BLaER1 treated with 17β-estradiol and CSF1 and Interleukin-3, amounts not matched to agents 10 nM and 100 nM (cell line): ENCODE results near the gene SELENOW.
A peak's percentile ranks its signal among the peaks of the same experiment; 100 is the strongest.
"Not testable (repeated sequence)": the region's sequence is repeated elsewhere in the genome, so short reads cannot be mapped to it uniquely, and the experiment has no call there.

Source experiments
- H3K27ac ChIP-seq, 11 experiments: shearing (Covaris generic); formaldehyde crosslinking; 2 replicates each; pipeline ENCODE4 v1.8.1; 2022
- H3K27me3 ChIP-seq, 11 experiments: shearing (Covaris generic); formaldehyde crosslinking; 2 replicates each; pipeline ENCODE4 v1.8.1; 2022
- H3K36me3 ChIP-seq, 11 experiments: shearing (Covaris generic); formaldehyde crosslinking; 2 replicates each; pipeline ENCODE4 v1.8.1; 2022
- H3K4me1 ChIP-seq, 10 experiments: shearing (Covaris generic); formaldehyde crosslinking; 2 replicates each; pipeline ENCODE4 v1.8.1; 2022
- H3K4me2 ChIP-seq, 11 experiments: shearing (Covaris generic); formaldehyde crosslinking; 2 replicates each; pipeline ENCODE4 v1.8.1; 2022
- H3K4me3 ChIP-seq, 10 experiments: shearing (Covaris generic); formaldehyde crosslinking; 2 replicates each; pipeline ENCODE4 v1.8.1; 2022
- H3K9ac ChIP-seq, 11 experiments: shearing (Covaris generic); formaldehyde crosslinking; 2 replicates each; pipeline ENCODE4 v1.8.1; 2022
- H3K9me3 ChIP-seq, 11 experiments: shearing (Covaris generic); formaldehyde crosslinking; replicated peaks in 1 of 11; 2 replicates each; pipeline ENCODE4 v1.8.1; 2022
- H4K20me1 ChIP-seq, 11 experiments: shearing (Covaris generic); formaldehyde crosslinking; 2 replicates each; pipeline ENCODE4 v1.8.1; 2022
- Cebpa-rat ChIP-seq, 11 experiments: shearing (Covaris generic); IDR thresholded peaks; 2 replicates each; pipeline ENCODE4 v1.8.1; 2022

SELENOW gene

DNA sequence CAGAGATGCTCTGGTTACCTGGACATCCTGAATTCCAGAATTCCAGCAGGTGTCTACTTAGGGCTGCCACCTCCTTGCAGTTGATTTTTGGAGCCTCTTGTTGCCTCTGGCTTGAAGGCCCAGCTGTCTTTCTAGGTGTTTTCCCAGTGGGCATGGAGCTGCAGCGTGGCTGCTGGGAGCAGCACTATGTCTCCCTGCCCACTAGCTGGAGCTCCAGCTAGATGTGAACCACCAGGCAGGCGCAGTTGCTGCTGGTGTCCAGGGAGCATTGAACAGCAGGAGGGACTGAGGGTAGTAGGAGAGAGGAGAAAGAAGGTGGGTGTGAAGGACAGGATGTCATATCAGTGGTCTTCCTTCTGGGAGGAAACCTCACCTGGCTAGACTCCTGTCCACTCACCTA lies 9.9 kb upstream of the SELENOW start:
- Histone ChIP-seq H3K4me1 (peaks cover 0 to 16% (median 8%) of the 10 kb centered on the region in 10 experiments; a peak in 11 of 20 replicates), H3K36me3 (no peaks in the 10 kb centered on the region), H4K20me1 (peaks cover 0 to 20% (median 0%) of the 10 kb centered on the region in 11 experiments; a peak in 7 of 22 replicates), H3K4me2 (no peak overlapping the region), H3K27ac (no peak overlapping the region), H3K9ac (no peak overlapping the region), H3K27me3 (no peaks in the 10 kb centered on the region), H3K4me3 (no peak overlapping the region), H3K9me3 (no peaks in the 10 kb centered on the region)
- no peak for TF ChIP-seq Cebpa-rat (IDR thresholded peaks at IDR 0.05)

DNA sequence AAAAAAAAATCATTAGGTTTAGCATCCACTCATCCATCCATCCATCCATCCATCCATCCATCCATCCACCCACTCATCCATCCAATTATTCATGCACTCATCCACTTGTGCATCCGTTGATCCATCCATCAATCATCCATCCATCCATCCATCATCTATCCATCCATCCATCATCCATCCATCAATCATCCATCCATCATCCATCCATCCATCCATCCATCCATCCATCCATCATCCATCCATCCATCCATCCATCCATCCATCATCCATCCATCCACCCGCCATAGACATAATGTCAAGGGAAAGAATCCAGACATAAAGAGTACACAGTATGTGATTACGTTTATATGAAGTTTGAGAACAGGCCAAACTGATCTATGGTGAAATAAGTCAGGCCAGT lies 9.0 kb upstream of the SELENOW start:
- Histone ChIP-seq H3K4me1 (peaks cover 0 to 15% (median 8%) of the 10 kb centered on the region in 10 experiments; a peak in 11 of 20 replicates), H4K20me1 (peaks cover 0 to 20% (median 0%) of the 10 kb centered on the region in 11 experiments; a peak in 7 of 22 replicates), H3K4me3 (no peak overlapping the region), H3K36me3 (no peaks in the 10 kb centered on the region), H3K27me3 (no peaks in the 10 kb centered on the region), H3K9ac (no peak overlapping the region), H3K9me3 (no peaks in the 10 kb centered on the region), H3K27ac (no peak overlapping the region), H3K4me2 (no peak overlapping the region)
- TF ChIP-seq Cebpa-rat (IDR thresholded peaks at IDR 0.05) = no peak

DNA sequence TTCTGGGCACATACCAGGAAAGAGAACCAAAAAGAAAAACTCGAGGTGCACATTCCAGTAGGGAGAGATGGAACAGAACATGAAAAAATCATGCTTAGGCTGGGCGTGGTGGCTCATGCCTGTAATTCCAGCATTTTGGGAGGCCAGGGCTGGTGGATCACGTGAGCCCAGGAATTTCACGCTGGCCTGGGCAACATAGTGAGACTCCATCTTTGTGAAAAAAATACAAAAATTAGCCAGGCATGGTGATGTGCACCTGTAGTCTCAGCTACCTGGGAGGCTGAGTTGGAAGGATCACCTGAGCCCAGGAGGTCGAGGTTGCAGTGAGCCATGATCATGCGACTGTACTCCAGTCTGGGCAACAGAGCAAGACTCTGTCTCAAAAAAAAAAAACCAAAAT lies 7.2 kb upstream of the SELENOW start:
- H3K4me3 ChIP-seq, H3K27ac ChIP-seq, H3K4me1 ChIP-seq, H3K9me3 ChIP-seq, H3K4me2 ChIP-seq, H3K36me3 ChIP-seq, H3K27me3 ChIP-seq, H4K20me1 ChIP-seq, H3K9ac ChIP-seq: not testable (repeated sequence)

DNA sequence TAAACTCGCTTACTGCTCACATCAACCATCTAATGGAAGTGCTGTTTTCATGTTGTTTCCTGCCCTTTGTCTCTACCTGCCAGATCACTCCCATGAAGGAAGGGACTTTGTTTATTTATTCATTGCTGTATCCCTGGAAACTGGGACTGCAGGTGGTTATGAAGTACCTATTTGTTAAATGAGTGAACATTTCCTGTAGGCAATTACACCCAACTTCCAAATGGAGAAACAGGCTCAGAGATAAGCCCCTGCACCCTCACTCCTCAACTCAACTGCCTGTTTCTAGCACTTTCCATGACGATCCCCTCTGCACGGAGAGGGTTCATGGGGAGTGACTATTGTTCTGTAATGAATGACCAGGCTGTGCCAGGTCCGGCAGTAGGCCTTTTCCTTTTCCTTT lies 1.9 kb upstream of the SELENOW start:
- no peak for TF ChIP-seq Cebpa-rat (IDR thresholded peaks at IDR 0.05)
- H3K9me3 ChIP-seq = no peaks in the 10 kb centered on the region
- H3K27me3 ChIP-seq = no peaks in the 10 kb centered on the region
- peaks cover 15 to 27% (median 21%) of the 10 kb centered on the region in 10 experiments for H3K4me1 ChIP-seq
- H3K4me2 ChIP-seq = no peak overlapping the region
- H3K9ac ChIP-seq = no peak overlapping the region
- H3K27ac ChIP-seq = no peak overlapping the region
- H3K36me3 ChIP-seq = peaks cover 3 to 14% (median 11%) of the 10 kb centered on the region in 11 experiments; a peak in 20 of 22 replicates
- H3K4me3 ChIP-seq = no peak overlapping the region
- H4K20me1 ChIP-seq = peaks cover 0 to 23% (median 4%) of the 10 kb centered on the region in 11 experiments; a peak in 9 of 22 replicates

- not testable (repeated sequence) for H3K9me3 ChIP-seq, H3K27me3 ChIP-seq
- Histone ChIP-seq H3K4me1 (peaks cover 15 to 27% (median 21%) of the 10 kb centered on the region in 10 experiments), H3K4me3 (peak overlapping the region; percentile 80 to 96 (median 90)), H3K4me2 (peak overlapping the region; percentile 84 to 97 (median 92)), H3K9ac (peak overlapping the region; percentile 90 to 99 (median 96); a peak in 20 of 22 replicates), H3K27ac (peak overlapping the region in 10 of 11 experiments; percentile 92 to 99 (median 98); a peak in 13 of 22 replicates), H3K36me3 (peaks cover 11 to 23% (median 19%) of the 10 kb centered on the region in 11 experiments; a peak in 21 of 22 replicates), H4K20me1 (peaks cover 0 to 32% (median 5%) of the 10 kb centered on the region in 11 experiments; a peak in 9 of 22 replicates)
Measured at GRCh38 chr19:47777245-47778048, 1.1 kb upstream of the SELENOW start.

GRCh38 chr19:47778954-47779351 lies 450 bp downstream of the SELENOW start:
- no peak for TF ChIP-seq Cebpa-rat (IDR thresholded peaks at IDR 0.05)
- no peaks in the 10 kb centered on the region for H3K9me3 ChIP-seq
- peaks cover 20 to 38% (median 34%) of the 10 kb centered on the region in 11 experiments; a peak in 21 of 22 replicates for H3K36me3 ChIP-seq
- peak overlapping the region; percentile 84 to 97 (median 92) for H3K4me2 ChIP-seq
- H3K4me3 ChIP-seq = peak overlapping the region; percentile 80 to 96 (median 90)
- peaks cover 0 to 47% (median 5%) of the 10 kb centered on the region in 11 experiments; a peak in 10 of 22 replicates for H4K20me1 ChIP-seq
- H3K4me1 ChIP-seq = peaks cover 15 to 27% (median 21%) of the 10 kb centered on the region in 10 experiments
- H3K27ac ChIP-seq = peak overlapping the region; percentile 91 to 99 (median 97)
- H3K9ac ChIP-seq = peak overlapping the region; percentile 90 to 99 (median 96)
- no peaks in the 10 kb centered on the region for H3K27me3 ChIP-seq

DNA sequence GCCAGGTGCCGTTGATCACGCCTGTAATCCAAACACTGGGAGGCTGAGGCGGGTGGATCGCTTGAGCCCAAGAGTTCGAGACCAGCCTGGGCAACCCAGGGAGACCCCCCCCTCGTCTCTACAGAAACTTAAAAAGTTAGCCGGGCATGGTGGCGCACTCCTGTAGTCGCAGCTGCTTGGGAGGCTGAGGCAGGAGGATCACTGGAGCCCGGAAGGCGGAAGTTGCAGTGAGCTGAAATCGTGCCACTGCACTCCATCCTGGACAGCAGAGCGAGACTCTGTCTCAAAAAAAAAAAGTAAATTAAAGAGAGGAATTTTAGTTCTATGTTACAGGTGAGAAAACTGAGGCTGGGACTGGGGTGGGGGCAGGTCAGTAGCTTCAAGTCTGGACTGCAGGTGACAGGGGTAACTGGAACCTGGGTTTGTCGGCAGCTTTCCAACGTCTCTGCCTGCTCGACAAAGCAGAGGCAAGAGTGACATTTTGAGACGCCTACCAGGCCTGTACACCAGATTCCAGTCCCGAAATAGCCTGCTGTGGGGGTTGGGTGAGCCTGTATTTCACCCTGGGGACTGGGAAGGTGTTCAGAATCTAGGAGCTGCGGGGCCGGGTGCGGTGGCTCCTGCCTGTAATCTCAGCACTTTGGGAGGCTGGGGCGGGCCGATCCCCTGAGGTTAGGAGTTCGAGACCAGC lies 1.2 kb downstream of the SELENOW start:
- Histone ChIP-seq H3K36me3 (peaks cover 27 to 45% (median 41%) of the 10 kb centered on the region in 11 experiments), H3K4me1 (peaks cover 15 to 27% (median 21%) of the 10 kb centered on the region in 10 experiments), H3K27me3 (no peaks in the 10 kb centered on the region), H3K9ac (peak overlapping the region in 10 of 11 experiments; percentile 92 to 99 (median 97); a peak in 19 of 22 replicates), H3K4me2 (peak overlapping the region; percentile 84 to 97 (median 92)), H3K9me3 (no peaks in the 10 kb centered on the region), H3K27ac (no peak overlapping the region; a peak in 1 of 22 replicates), H3K4me3 (peak overlapping the region; percentile 80 to 96 (median 90)), H4K20me1 (peaks cover 0 to 54% (median 10%) of the 10 kb centered on the region in 11 experiments; a peak in 10 of 22 replicates)
- no peak for TF ChIP-seq Cebpa-rat (IDR thresholded peaks at IDR 0.05)

DNA sequence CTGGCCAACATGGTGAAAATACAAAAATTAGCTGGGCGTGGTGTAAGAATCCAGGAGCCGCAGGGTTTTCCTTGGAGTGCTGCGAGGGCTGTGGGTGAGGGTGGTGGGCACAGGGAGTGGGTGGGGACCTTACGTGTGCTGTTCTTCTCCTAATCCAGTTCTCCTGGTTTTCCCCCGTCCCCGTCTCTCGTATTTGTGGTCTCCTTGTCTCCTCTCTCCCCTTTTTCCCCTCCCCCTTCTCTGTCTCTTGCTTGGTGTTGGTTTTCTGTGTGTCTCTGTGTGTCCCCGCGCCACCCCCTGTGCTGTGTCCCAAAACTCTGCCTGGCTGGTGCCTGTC lies 1.7 kb downstream of the SELENOW start:
- Histone ChIP-seq H3K27me3 (no peaks in the 10 kb centered on the region), H4K20me1 (peaks cover 0 to 55% (median 10%) of the 10 kb centered on the region in 11 experiments; a peak in 10 of 22 replicates), H3K27ac (no peak overlapping the region), H3K36me3 (peaks cover 30 to 50% (median 46%) of the 10 kb centered on the region in 11 experiments), H3K4me1 (peaks cover 15 to 27% (median 21%) of the 10 kb centered on the region in 10 experiments), H3K9ac (peak overlapping the region in 6 of 11 experiments; percentile 38 to 99 (median 96); a peak in 6 of 22 replicates), H3K4me3 (peak overlapping the region in 6 of 10 experiments; percentile 16 to 96 (median 90); a peak in 5 of 20 replicates), H3K9me3 (no peaks in the 10 kb centered on the region), H3K4me2 (peak overlapping the region; percentile 84 to 97 (median 92))
- TF ChIP-seq Cebpa-rat (IDR thresholded peaks at IDR 0.05) = no peak
